Upper lobe of right lung (tissue), 1 donor: ENCODE data around the gene EID2B. TPM values are rescaled to one million over a fixed set of nuclear protein-coding genes. Genes with fewer than 3 reads are reported as not detected.

ENCODE experiments used
- ATAC-seq: fragments of 200-7000 bp; cut with Tn5 transposase; one replicate; pipeline ENCODE4 v1.9.1; 2020; ENCODE audit warnings: mild to moderate bottlenecking, moderate library complexity
- DNase-seq: peaks from one replicate; pipeline ENCODE4 v3.0.0-alpha.2; 2020
- H3K27ac ChIP-seq: fragments of 200-600 bp; one replicate; pipeline ENCODE4 v1.8.0; 2022
- H3K27me3 ChIP-seq: fragments of 200-600 bp; one replicate; pipeline ENCODE4 v1.8.0; 2022; ENCODE audit warnings: mild to moderate bottlenecking
- H3K36me3 ChIP-seq: fragments of 200-600 bp; one replicate; pipeline ENCODE4 v1.8.0; 2022
- H3K4me1 ChIP-seq: fragments of 200-600 bp; one replicate; pipeline ENCODE4 v1.8.0; 2022
- H3K4me3 ChIP-seq: fragments of 200-600 bp; one replicate; pipeline ENCODE4 v1.8.0; 2022; ENCODE audit warnings: mild to moderate bottlenecking
- H3K9me3 ChIP-seq: fragments of 200-600 bp; one replicate; pipeline ENCODE4 v1.8.0; 2022
- intact Hi-C: fragments of 100-400 bp; cut with DNase I; formaldehyde crosslinking; loops from one replicate; pipeline ENCODE4 v1.11.0; 2022
- total RNA-seq: library from RNA; stranded (reverse); fragmentation: NEBNext Ultra II Directional; extraction: Animal tissue kit (Norgen Biotek cat#: 25700); gene quantifications from one replicate; pipeline ENCODE4 v1.2.1, GENCODE V29; 2021
- TF ChIP-seq, protein P1 (sequence below): fragments of 200-600 bp; IDR thresholded peaks from one replicate; pipeline ENCODE4 v1.8.0; 2022; ENCODE audit warnings: antibody characterized with exemption
- donor health status: DM: no; HTN: yes; CAD: no; lungs with severe emphysema.

EID2B gene
- total RNA-seq, 1 donor from 2014 or later = 2.4 TPM

DNA sequence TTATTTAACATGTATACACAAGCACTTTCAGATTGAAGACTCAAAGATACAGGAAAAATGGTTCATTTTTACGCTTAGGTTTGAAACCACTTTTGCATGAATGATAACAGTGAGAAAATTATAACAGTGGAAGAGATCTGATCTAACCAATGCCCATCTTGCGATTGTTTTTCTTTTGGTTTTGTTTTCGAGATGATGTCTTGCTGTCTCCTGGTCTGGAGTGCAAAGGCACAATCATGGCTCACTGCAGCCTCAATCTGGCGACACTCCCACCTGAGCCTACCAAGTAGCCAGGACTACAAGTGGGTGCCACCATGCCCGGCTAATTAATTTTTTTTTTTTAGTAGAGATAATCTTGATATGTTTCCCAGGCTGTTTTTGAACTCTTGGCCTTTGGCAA, 17.5 kb upstream of the EID2B start:
- no peak for ATAC-seq
- Histone ChIP-seq H3K4me1 (no peaks in the 10 kb centered on the region), H3K4me3 (no peak overlapping the region), H3K27ac (no peak overlapping the region), H3K9me3 (no peaks in the 10 kb centered on the region), H3K36me3 (no peaks in the 10 kb centered on the region), H3K27me3 (no peaks in the 10 kb centered on the region)
- TF ChIP-seq, protein P1, sequence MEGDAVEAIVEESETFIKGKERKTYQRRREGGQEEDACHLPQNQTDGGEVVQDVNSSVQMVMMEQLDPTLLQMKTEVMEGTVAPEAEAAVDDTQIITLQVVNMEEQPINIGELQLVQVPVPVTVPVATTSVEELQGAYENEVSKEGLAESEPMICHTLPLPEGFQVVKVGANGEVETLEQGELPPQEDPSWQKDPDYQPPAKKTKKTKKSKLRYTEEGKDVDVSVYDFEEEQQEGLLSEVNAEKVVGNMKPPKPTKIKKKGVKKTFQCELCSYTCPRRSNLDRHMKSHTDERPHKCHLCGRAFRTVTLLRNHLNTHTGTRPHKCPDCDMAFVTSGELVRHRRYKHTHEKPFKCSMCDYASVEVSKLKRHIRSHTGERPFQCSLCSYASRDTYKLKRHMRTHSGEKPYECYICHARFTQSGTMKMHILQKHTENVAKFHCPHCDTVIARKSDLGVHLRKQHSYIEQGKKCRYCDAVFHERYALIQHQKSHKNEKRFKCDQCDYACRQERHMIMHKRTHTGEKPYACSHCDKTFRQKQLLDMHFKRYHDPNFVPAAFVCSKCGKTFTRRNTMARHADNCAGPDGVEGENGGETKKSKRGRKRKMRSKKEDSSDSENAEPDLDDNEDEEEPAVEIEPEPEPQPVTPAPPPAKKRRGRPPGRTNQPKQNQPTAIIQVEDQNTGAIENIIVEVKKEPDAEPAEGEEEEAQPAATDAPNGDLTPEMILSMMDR = no peak
- DNase-seq = no peak
- intact Hi-C loops = loop anchor here (10.0 kb wide), 1 partner anchor 125 kb away; no protein-coding TSS in a partner anchor

- no peak overlapping the region for H3K4me3 ChIP-seq
- H3K9me3 ChIP-seq = no peaks in the 10 kb centered on the region
- TF ChIP-seq, protein P1 = no peak
- DNase-seq = no peak
- H3K27ac ChIP-seq = no peak overlapping the region
- H3K4me1 ChIP-seq = no peaks in the 10 kb centered on the region
- no peak for ATAC-seq
- no peaks in the 10 kb centered on the region for H3K36me3 ChIP-seq
- intact Hi-C loops = no loop called here
- no peaks in the 10 kb centered on the region for H3K27me3 ChIP-seq
Measured at GRCh38 chr19:39546599-39546998, 13.9 kb upstream of the EID2B start.

DNA sequence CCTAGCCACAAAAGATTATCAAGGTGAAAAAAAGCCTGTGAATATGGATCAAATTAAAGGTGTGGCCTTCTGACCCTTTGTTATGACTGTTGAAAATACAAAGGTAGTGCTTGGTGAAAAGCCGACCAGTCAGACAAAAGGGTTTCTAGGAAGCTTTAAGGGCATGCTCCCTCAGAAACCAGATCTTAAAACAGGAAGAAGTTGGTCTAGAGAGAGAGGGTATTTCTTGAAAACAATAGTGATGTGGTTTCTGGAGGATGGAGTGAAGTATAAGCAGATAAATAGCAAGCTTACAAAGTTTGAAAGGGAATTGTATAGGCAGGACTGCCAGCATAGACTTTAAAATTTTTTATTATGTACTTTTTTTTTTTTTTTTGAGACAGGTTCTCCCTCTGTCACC, 12.3 kb upstream of the EID2B start:
- Histone ChIP-seq H3K4me1 (peaks cover 7% of the 10 kb centered on the region), H3K36me3 (no peaks in the 10 kb centered on the region), H3K4me3 (no peak overlapping the region), H3K27ac (no peak overlapping the region), H3K27me3 (no peaks in the 10 kb centered on the region), H3K9me3 (no peaks in the 10 kb centered on the region)
- no peak for DNase-seq
- no peak for ATAC-seq
- TF ChIP-seq, protein P1 = no peak
- intact Hi-C loops = no loop called here

DNA sequence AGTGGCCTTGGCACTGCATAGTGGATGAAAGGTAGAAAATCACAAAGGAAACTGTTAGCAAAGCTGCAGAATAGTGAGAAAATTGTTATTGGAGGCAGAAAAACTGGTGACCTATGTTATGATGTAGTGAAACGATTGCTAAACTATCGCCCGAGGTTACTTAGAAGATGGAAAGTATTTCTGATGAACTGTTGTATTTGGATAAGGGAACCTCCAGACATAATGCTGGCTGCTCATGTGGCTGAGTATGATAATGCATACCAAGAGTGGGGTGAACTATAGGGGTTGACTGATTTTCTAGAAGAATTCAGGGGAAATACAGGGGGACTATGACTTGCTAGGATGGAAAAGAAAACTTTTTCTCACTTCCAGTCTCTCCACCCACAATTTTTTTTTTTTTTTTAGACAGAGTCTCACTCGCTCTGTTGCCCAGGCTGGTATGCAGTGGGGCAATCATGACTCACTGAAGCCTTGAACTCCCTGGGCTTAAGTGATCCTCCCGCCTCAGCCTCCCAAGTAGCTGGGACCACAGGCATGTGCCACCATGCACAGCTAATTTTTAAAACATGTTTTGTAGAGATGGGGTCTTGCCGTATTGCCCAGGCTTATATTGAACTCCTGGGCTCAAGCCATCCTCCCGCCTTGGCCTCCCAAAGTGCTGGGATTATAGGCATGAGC, 11.7 kb upstream of the EID2B start:
- Histone ChIP-seq H3K4me1 (peaks cover 7% of the 10 kb centered on the region), H3K4me3 (no peak overlapping the region), H3K27me3 (no peaks in the 10 kb centered on the region), H3K9me3 (no peaks in the 10 kb centered on the region), H3K27ac (no peak overlapping the region), H3K36me3 (no peaks in the 10 kb centered on the region)
- no peak for ATAC-seq
- intact Hi-C loops = no loop called here
- TF ChIP-seq, protein P1 = no peak
- no peak for DNase-seq

GRCh38 chr19:39543477-39543857, 10.8 kb upstream of the EID2B start:
- Histone ChIP-seq H3K36me3 (no peaks in the 10 kb centered on the region), H3K27me3 (no peaks in the 10 kb centered on the region), H3K9me3 (no peaks in the 10 kb centered on the region), H3K27ac (no peak overlapping the region), H3K4me1 (peaks cover 14% of the 10 kb centered on the region), H3K4me3 (no peak overlapping the region)
- ATAC-seq = no peak
- TF ChIP-seq, protein P1 = no peak
- intact Hi-C loops = no loop called here
- DNase-seq = no peak

DNA sequence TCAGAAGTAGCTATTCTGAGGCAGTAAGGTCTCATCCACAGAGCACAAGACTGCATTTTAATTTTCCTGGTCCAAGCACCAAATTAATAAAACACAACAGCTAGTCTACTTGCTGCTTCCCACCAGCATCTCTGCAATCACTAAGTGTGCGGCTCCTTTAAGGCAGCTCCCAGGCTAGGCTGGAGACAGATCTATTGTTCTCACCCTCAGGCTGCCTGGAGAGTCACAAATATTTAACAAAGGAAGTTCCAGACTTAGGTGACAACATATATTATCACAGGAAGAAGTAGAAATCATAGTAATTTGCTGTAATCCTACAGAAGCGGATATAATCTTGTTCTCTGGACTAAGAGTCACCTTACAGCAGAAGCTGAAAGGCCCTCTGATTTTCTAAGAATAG, 9.6 kb upstream of the EID2B start:
- H3K4me1 ChIP-seq = peaks cover 20% of the 10 kb centered on the region
- TF ChIP-seq, protein P1 = no peak
- no peaks in the 10 kb centered on the region for H3K9me3 ChIP-seq
- no peak overlapping the region for H3K27ac ChIP-seq
- ATAC-seq = no peak
- no peak for DNase-seq
- H3K4me3 ChIP-seq = no peak overlapping the region
- no peaks in the 10 kb centered on the region for H3K36me3 ChIP-seq
- intact Hi-C loops = no loop called here
- H3K27me3 ChIP-seq = no peaks in the 10 kb centered on the region
